ACHN (cell line): ENCODE results near the gene UVSSA.

ENCODE experiments used
- DNase-seq: peaks from one replicate; pipeline ENCODE4 v3.0.0-alpha.2; 2015
- in situ Hi-C: cut with HindIII; loops from 2 replicates; pipeline ENCODE4 v1.10.0; 2017; ENCODE audit warnings: low sequenced_read_pairs, low pct_ligation_motif_present, low pct_unique_long_range_greater_than_20kb

The UVSSA gene

DNA sequence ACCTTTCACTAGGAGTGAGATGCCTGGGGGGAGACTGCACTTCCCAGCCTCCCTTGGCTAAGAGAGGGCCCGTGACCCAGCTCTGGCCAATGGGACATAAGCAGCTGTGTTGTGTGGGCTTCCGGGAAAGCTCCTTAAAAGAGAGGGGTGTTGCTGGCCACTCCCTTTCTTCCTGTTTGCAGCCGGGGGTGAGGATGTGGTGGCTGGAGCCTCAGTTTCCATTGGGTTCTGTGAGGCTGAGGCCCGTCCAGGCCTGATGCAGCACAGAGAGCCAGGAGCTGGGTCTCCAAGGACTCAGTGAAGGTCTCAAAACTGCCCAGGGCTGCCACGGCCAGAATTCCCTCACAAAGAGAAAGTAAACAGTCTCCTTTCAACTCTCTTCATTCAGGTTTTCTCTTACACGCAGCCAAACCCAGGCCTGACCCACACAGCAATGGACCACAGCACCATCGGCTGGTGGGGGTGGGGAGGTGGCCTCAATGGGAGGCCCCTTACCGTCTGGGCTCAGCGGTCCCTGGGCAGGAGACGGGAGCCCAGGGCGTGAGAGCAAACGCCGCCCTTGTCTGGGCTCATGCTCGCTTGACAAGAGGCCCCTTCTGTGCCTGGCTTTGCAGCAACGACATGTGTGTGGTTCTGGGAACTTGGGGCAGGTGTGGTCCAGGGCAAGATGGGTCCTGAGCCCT, 52.6 kb downstream of the UVSSA start:
- in situ Hi-C loops, result no loop called here
- no peak for DNase-seq

DNA sequence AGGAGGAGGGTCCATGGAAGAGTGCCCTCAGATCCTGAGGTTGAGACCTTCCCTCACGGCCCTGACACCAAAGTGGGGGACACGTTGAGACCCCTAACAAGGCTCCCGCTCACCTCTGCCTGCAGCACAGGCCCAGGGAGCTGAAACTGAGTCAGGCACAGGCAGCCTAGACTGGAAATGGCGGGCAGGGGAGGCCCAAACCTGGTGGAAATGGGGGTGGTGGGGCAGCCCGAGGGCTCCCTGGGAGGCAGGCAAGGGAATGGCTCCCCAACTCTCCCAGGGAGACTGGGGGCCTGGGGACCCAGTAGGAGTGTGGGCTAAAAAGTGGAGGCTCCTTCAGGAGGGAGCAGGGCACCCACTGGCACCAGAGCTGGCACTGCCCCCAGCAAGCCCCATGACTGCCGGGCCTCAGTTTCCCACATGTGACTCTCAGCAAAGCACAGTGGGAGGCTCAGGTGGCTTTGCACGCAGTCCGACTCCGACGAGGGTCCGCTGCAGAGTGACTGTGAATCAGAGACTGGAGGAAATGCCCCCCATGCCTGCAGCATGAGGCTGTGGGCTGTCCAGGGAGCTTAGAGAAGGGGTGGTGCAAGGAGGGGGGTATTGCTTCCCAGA, 53.3 kb downstream of the UVSSA start:
- in situ Hi-C loops, result no loop called here
- DNase-seq, result no peak

DNA sequence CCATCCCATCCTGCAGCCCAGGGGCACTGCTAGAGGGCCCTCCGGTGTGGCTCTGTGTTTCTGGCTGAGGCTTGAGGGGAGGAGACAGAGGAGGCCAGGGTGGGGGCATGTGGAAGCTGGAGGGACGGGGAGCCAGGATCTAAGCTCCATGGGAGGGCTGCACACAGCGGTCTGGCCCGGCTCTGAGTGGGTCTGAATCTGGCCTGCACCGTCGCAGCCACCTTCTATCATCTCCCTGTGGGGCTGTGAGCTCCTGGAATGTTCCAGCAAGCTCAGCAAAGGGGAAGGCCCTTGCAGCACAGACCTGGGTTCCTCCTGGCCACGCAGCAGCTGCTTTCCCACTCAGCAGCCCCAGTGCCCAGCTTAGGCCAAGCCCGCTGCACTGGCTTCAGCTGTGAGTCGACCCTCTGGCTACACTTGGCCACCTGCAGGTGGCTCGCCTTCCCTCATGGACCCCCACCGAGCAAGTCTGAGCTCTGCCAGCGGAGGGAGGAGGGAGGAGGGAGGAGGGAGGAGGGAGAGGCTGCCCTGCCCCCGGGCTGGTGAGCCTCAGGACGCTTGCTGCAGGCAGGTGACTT, 53.9 kb downstream of the UVSSA start:
- in situ Hi-C loops, result no loop called here
- no peak for DNase-seq

DNA sequence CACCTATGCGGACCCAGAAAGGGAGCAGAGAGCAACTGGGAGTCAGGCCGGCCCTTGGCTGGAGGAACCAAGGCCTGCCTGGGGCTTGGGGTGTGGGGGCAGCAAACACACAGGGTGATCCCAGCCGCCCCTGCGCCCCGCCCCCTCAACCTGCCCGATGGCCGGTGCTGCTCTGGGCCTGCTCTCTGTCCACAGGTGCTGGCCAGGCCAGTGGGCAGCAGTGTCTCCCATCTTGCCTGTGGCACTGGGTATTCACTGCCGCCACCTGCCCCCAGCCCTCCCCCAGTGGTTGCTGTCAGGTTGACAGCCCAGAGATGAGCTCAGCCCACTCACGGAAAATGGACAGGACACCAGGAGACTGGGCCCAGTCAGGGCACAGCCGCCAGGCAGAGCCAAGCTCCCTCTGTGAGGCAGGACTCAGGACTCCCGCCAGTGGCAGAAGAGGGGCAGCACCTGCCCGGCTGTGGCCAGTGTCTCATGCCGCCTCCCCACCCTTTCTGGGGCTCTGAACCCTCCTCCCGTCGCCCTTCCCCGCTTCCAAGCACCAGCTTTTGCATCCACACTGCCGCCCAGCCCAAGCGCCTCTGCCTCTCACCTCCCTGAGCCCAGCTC, 54.5 kb downstream of the UVSSA start:
- in situ Hi-C loops, result no loop called here
- no peak for DNase-seq

DNA sequence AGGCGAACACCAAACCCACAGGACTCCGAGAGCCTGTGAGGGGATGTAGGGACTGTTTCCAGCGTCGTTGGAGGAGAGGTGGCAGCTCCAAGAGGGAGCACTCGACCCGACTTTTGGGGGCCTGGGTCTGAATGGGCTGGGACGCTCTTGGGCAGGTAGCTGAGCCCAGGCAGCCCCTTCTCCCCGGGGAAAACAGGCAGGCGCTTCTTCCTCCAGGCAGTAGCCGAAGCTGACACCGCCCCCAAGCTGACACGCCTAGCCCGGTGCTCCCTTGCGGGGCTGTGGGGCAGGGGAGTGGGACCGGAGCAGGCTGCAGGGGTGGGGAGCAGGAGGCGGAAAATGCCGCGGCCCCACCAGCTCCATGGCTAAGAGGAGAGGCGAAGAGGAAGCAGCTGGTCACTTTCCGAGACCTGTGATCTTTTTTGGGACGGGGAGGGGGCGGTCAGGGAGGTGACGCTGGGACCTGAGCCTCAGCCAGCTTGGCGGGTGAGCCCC, 55.1 kb downstream of the UVSSA start:
- no peak for DNase-seq
- in situ Hi-C loops, result no loop called here

DNA sequence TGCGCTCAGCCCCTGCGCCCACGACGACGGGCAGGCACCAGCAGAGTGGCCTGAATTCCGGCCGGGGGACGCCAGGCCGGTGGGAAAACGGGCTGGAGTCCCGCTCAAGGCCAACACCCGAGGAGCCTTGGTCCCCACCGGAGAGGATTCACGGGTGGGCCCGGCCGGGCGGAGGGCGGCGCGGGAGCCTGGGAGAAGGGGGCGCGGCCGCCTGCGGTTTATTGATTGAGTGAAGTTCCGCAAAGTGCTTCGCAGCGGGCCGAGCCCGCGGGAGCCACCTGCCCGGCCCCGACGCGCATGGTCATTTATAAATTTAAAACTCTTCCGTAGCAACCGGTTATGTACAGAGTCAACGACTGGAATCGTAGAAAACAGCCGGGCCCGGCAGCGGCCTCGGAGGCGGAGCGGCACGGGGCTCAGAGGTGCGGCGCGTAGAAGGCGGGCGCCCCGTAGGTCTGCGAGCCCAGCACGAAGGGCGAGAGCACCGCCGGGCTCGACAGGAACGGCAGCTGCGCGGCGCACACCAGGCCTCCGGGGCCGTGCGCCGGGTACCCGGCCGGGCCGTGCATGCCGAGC, 55.6 kb downstream of the UVSSA start:
- no peak for DNase-seq
- in situ Hi-C loops, result no loop called here

DNA sequence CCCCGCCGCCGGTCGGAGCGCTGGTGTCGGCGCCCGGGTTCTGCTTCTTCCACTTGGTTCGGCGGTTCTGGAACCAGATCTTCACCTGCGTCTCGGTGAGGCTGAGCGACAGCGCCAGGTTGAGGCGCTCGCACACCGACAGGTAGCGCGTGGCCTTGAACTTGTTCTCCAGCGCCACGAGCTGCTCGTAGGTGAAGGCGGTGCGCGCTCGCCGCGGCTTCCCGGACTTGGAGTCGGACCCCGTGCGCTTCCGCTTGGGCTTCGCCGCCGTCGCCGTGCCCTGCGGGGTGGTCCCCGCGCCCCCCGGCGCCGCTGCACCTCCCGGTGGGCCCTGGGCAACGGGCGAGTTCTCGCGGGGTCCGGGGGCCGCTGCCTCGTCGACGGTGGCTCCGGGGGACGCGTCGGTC, 56.2 kb downstream of the UVSSA start:
- no peak for DNase-seq
- in situ Hi-C loops, result no loop called here

DNA sequence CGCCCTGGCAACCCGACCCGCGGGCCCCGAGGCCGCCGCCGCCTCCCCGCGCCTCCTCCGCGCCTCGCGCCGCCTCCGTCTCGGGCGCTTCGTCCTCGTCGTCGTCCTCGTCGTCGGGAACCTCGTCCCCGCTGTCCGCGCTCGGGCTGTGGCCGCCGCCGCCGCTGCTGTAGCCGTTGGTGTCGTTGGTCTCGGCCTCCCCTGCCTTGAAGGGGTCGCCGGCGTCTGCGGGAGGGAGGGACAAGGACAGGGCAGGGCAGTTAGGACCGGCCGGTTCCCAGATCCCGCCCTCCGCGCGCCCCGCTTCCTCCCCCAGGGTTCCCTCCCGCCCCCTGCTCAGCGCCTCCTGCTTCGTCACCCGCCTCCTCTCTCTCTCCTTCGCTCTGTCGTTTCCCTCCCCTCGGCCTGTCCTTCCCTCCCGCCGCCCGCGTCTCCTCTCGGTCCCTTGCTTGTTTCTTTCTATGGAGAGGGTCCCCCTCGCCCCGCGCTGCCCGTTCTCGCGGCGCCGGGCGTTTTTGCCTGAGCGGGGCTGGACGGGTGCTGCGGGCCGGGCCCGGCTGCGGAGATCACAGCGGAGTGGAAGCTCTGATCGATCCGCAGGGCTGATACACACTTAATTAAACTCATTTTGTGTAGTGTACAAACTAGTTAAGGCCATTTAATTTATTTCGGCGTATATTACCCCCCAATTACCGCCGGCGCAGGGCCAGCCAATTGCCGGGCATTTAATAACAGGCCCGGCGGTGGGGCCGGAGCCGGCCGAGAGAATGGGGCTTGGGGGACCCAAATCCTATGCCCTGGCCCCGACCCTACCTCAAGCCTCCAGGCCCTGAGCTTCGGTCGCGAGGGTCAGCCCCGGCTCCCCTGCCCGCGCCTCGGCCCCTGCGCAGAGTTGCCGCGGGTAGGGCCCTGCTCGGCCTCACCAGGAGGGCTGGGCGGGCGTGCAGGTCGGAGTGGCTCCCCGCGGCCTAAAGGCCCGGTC, 56.9 kb downstream of the UVSSA start:
- in situ Hi-C loops, result no loop called here
- no peak for DNase-seq

DNA sequence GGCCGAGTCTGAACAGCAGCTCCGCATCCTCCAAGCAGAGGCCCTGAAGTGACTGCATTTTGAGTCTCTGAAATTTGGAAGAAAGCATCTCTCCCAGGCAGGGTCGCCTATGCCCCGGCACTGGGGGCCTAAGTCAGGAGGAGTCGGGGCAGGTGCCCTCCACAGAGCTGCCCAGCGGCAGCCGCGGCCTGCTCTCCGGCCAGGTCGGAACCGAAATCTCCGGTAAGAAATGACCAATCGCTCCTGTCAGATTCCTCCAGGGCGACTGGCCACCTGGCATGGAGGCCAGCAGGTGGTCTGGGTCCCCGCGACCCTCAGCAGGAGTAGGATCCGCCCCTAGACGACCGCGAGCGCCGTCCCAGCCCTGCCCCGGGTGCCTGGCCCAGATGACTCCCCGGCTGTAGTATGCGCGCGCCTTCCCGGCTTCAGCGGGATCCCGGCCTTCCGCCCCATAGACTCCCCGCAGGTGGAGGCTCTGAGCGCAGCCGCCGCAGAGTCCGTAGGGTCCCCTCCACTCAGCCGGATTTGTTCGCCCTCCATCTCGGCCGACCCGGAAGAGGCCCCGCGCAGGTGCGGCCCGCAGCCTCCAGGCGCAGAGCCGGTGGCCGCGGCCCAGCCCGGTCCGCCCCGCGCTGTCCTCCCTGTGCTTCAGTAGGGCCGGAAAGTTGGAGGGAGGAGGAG, 57.7 kb downstream of the UVSSA start:
- in situ Hi-C loops, result no loop called here
- no peak for DNase-seq

DNA sequence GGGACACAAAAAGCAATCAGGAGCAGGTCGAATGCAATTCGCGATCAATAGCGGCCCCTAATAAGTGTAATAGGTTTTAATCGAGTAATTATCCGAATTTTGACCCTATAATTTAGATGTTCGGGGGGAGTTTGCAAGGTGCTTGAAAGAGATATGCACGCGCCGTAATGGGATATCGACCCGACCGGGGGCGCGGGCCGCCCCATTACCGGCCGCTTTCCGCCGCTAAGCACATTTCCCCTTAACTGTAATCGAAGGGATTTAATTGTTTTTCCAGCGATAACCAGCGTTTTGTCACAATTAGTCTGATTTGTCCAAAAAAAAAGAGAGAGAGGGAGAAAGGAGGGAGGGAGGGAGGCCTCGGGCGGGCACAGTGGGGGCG, 58.2 kb downstream of the UVSSA start:
- in situ Hi-C loops, result no loop called here
- DNase-seq, result no peak

DNA sequence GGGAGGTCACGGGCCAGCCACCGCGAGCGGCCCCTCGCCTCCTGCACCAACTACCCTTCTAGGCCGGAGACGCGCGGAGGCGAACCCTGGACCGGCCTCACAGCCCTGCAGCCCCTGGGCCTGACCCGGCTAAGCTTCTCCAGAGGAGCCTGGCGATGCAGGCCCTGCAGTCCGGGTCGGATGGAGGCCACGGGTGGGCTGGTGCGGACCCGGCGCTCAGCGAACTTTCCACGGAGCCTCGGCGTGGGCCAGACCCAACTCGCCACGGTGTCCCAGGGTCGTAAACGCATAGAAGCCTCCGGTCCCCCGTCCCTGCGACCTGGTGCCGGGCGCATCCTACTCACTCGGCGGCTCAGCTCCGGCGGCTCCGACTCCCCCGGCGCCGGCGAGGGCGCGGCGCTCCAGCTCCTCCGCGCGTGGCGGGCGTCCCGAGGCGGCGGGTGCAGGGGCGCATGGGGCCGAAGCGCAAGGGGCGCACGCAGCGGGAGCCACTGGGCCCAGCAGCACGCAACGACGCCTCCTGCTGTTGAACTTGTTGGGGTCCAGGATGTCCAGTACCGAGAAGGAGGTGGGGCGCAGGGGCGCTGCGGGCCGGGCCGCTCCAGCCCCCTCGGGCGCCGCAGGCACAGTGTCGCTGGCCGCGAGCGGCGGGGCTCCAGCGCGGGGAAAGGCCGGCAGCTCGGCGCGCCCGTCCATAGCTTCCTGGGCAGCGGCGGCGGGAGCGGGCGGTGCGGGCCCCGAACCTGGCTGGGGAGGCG, 58.8 kb downstream of the UVSSA start:
- DNase-seq, result no peak
- in situ Hi-C loops, result no loop called here

DNA sequence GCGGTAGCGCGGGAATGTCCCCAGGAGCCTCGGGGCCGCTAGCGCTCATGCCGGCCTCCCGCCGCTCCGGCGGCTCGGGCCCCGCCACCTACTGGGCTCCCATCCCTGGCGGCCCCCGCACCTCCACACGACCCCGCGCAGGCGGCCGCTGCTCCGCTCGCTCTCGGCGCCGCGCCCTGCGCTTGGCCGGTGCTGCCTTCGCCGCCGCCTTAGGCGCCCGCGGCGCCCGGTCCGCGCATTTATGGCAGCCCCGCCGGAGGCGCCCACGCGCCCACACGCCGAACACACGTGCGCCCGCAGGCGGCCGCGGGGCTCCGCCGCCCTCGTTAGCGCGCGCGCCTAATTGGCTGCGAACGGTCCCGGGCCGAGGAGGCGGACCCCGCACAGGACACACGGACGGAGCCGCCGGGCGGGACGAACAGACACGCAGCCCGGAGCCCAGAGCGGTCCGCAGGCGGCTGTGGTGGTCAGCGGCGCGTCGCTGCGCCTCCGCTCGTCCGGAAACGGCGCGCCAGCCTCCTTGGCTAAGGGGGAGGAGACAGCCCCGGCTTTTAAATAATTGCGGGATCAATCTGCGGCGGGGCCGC, 59.5 kb downstream of the UVSSA start, which contains the start of gene NKX1-1:
Gene NKX1-1 (minus strand): TSS at position 49 of the 587 bp plus-strand sequence. CDS start 0 bp downstream, at position 49.
- DNase-seq, result no peak
- in situ Hi-C loops, result no loop called here

DNA sequence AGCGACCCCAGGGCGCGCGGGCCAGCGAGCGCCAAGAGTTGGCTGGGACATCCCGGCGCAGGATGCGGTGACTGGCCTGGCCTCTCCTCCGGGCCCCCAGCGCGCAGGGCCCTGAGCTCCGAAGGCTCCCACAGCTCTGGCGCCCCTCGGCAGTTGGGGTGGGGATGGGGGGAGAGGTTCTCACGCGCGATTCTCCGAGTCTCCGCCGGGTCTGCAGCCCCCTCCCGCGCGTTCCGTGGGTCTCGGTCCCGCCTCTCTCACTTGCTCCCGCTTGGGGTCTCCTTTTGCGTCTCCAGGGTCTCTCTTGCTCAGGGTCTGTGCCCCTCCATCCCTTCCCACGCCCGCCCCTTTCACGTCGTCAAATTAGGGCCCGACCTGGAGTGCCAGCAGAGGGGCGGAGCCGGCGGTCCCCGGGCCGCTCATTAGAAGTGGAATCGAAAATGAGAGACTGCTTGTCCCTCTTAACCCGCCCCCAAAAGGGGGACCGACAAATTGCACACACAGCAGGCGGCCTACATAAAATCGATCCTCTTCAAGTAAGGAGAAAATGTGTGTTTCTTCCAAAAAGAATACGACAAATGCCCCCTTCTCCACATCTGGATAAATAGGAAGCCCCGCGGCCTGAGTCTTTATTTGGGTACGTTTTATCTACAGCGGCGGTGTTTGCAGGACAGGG, 60.1 kb downstream of the UVSSA start:
- in situ Hi-C loops, result no loop called here
- no peak for DNase-seq

DNA sequence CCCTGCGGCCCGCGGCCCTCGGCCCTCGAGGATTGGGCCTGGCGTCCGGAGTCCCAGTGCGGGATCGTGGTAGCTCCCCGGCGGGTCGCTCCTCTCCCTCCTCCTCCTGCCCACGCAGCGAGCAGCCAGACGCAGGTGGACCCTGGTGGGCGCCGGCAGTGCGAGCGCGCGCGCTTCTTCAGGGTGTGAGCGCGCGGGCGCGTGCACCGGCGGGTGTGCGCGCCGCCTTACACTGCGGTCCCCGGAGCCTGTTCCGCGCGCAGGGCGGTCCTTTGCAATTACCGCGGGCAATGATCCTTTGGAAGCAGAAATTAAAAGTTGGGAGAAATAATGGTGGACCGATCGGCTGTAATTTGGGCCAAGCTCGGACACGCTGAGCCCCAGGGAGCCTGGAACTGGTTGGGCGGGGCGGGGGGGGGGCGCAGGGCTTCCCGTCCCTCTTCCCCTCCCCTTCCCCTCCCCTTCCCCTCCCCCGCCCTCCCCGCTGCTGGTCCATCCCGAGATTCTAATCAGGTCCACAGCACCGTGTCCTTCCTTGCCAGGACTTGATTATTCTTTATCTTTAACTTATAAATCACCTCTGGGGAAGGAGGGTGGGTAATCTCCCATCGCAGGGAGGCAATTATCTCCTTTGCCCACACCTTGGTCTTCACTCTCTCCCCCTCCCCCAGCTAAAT, 60.8 kb downstream of the UVSSA start:
- in situ Hi-C loops, result no loop called here
- no peak for DNase-seq

DNA sequence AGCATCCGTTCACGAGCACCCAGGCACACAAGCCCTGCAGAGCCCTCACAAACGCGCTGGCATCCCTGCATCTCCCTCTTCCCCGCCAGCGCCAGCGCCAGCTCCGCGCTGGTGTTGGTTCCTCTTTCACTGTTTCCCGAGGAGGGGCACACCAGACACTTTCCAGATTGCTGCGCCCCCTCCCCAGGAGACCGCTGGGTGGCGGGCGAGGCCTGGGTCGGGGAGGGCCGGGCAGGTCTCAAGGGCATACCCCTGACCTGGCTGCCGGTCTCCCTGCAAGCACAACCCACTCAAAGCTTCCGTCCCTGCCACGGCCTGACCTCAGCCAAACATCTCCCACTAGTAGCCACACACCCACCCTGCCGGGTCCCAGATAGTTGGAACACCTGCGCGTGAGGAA, 61.4 kb downstream of the UVSSA start:
- DNase-seq, result no peak
- in situ Hi-C loops, result no loop called here

DNA sequence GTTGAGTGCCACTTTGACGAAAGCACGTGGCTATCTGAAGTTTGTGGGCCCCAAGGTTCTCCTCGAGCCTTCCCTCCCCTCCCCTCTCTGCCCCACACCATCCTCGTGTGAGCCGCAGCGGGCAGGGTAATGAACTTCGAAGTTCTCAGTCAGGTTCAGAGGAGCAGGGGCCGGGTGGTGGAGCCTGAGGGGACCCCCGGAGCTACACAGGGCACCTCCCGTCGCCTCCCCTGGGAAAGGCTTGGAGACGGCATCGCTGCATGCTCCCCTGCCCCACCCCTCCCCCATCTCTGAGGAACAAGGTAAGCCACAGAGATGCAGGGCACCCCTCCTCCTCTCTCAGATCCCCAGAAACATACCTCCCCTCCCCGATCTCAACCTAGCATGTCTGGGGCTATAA, 62.1 kb downstream of the UVSSA start:
- in situ Hi-C loops, result no loop called here

More for the DNA sequence above, 62.1 kb downstream of the UVSSA start:
- no peak for DNase-seq
